GM19025 (cell line): ENCODE data around the gene MAVS.

Source experiments
- ATAC-seq: cut with Tn5 transposase; IDR thresholded peaks from one replicate; pipeline ENCODE4 v1.9.1; 2021; ENCODE audit warnings: mild to moderate bottlenecking, low read depth, moderate library complexity; ENCODE audit not compliant: unreplicated experiment

The MAVS gene

GRCh38 chr20:3846378-3846739 is 275 bp upstream of the MAVS start:
- no peak for ATAC-seq

DNA sequence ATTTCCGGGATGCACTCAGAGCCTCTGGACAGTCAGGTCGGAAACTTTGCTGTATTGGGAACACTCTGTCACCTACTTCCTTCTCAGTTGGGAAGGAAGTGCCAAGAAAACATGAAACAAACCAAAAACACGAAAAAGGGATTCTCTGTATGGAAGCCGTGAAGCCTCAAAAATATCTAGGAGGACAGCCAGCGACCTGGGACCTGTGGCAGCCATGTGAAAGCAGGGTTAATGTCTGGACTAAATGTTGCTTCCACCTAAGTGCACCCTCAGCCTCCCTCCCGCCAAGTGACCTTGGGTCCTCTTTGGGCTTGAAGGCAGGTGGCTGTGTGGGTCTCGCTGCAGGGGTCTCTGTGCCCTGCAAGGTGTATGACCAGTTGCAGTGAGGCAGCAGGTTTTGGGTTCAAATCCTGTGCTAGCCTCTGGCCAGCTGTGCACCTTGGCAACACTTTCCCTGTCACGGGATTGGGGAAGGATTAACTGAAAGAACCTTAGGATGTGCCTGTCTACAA is 851 bp downstream of the MAVS start:
- no peak for ATAC-seq

- no peak for ATAC-seq
These were observed 1.9 kb downstream of the MAVS start for GRCh38 chr20:3848565-3848964.

DNA sequence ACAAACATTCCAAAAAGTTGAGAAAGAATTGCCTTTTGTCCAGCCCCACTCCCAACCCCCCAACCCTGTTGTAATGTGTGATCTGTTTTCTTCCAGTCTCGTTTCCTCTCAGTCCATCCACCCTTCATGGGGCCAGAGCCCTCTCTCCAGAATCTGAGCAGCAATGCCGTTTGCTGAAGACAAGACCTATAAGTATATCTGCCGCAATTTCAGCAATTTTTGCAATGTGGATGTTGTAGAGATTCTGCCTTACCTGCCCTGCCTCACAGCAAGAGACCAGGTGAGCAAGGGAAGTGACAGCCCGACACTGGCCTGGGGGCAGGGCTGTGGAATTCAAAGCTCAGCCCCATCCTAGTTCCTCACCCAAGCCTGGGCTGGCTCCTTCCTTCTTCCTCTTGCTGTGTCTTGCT is 7.8 kb downstream of the MAVS start:
- no peak for ATAC-seq

DNA sequence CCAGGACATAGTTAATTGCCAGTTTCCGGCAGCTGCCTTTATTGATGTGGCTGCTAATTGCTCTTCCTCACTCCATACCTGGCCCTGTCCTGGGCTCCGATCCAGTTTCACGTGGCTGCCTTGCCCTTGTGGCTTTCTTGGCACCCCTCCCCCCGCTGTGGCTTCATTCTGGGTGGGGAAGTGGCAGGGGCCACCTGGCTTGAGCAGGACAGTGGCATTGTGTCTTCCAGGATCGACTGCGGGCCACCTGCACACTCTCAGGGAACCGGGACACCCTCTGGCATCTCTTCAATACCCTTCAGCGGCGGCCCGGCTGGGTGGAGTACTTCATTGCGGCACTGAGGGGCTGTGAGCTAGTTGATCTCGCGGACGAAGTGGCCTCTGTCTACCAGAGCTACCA is 10.8 kb downstream of the MAVS start:
- no peak for ATAC-seq

DNA sequence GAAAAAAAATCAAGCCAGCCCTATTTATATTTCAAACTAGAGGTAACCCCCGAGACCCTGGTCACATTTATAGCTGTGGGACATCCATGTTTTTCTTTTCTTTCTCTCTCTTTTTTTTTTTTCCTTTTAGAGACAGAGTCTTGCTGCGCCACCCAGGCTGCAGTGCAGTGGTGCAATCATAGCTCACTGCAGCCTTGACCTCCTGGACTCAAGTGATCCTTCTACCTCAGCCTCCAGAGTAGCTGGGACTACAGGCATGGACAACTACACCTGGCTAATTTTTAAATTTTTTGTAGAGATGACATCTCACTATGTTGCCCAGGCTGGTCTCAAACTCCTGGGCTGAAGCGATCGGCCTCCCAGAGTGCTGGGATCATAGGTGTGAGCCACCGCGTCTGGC is 12.1 kb downstream of the MAVS start:
- no peak for ATAC-seq

GRCh38 chr20:3861191-3861590 is 14.6 kb downstream of the MAVS start:
- no peak for ATAC-seq

GRCh38 chr20:3862333-3862732 is 15.7 kb downstream of the MAVS start:
- no peak for ATAC-seq

DNA sequence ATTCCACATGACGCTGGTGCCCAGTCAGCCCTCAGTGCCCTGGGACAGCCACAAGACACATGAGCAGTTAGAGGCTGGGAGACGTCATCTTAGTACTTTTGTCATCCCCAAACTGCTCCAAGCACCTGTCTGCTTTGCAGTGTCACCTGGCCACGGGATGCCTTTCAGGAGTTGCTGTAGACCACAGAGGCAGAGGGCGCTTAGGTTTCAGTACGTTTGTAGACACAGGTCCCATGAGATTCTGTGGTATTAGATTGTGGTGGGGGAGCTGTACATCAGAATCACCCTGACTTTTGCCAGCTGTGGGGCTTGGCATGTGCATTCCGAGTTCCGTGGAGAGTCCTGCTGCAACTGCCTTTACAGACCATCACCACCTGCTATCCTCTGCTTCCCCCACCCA is 16.7 kb downstream of the MAVS start:
- no peak for ATAC-seq

GRCh38 chr20:3864518-3864917 is 17.9 kb downstream of the MAVS start:
- ATAC-seq = no peak

DNA sequence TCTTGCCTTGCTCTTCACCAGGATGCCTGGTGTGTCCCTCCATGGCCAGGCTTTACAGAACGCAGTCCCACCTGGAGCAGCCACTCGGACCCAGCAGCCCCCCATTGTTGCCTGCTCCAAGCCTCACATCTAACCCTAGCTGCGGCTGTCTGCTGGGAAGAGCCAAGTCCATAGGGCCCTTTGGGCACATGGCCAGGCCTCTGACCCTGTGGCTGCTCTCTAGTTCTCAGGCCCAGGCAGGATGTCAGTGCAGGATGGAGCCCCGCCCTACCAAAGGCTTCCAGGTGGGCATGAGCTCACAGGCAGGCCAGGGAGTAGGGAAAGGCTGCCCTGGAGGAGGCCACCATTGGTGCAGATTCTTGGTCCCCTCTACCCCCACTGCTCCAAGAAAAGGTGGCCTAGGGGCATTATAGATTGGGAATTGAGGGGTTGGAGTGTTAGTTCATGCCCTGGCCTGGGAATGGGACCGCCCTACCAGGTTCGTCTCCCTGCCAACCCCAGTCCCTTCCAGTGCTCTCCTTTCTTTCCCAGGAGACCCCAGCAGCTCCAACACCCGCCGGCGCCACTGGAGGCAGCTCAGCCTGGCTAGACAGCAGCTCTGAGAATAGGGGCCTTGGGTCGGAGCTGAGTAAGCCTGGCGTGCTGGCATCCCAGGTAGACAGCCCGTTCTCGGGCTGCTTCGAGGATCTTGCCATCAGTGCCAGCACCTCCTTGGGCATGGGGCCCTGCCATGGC is 18.7 kb downstream of the MAVS start:
- no peak for ATAC-seq

DNA sequence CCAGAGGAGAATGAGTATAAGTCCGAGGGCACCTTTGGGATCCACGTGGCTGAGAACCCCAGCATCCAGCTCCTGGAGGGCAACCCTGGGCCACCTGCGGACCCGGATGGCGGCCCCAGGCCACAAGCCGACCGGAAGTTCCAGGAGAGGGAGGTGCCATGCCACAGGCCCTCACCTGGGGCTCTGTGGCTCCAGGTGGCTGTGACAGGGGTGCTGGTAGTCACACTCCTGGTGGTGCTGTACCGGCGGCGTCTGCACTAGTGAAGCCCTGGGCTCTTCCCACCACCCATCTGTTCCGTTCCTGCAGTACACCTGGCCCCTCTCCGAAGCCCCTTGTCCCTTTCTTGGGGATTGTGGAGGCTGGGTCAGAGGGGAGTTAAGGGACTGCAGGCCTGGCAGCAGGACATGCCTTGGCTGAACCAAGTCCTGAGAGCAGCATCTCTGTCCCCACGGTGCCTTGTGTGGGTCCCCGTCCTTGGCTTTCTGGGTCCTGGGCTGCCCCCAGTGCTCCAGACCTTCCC is 19.3 kb downstream of the MAVS start:
- ATAC-seq = no peak

DNA sequence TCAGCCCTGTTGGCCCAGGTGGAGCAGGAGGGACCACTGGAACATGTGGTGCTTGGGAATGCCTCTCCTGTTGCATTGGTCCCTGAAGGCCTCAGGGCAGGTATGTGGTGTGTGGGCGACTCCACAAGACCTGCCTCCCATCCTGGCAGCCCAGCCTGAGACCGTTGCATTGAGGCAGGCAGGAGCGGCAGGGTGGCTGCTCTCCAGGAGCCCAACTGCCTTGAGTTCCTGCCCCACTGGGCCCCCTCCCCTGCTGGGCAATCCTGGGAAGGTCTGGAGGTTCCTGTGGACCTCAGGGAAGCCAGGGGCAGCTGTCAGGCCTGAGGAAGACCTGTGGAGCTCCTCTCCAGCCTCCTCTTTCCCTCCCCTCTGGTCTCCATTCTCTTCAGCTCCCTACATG is 19.8 kb downstream of the MAVS start:
- no peak for ATAC-seq

DNA sequence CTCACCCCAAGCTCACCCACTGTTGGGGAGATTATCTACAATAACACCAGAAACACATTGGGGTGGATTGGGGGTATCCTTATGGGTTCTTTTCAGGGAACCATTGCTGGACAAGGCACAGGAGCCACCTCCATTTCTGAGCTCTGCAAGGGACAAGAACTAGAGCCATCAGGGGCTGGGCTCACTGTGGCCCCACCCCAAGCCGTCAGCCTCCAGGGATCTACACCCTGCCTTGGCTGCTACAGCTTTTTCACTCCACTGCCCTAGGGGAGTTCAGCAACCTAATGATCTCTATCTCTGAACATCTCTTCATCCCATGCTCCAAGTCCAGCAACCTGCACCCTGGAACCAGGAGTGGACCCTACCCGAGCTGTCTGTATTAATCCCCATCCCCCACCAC is 21.2 kb downstream of the MAVS start:
- ATAC-seq = no peak

DNA sequence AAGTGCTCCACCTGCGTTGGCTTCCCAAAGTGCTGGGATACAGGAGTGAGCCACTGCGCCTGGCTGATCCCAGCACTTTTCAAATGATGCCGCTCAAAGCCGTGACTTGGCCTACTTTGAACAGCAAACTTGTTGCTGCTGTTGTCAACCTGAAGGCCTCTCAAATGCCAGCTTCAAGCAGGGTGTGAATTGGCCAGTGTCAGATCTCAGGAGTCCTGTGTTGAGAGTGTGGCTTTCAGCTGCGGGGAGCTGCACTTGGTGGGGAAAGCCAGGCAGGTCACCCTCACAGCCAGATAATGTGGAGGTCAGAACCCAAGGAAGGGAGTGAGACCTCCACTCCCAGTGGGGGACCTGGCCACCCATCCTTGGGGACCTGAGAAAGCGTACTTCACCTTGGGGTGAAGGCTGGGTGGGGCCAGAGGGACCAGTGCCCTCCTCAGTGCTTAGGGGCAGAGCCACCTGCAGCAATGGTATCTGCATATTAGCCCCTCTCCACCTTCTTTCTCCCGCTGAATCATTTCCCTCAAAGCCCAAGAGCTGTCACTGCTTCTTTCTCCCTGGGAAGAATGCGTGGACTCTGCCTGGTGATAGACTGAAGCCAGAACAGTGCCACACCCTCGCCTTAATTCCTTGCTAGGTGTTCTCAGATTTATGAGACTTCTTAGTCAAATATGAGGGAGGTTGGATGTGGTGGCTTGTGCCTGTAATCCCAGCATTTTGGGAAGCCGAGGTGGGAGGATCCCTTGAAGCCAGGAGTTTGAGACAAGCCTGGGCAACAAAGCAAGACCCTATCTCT is 23.4 kb downstream of the MAVS start:
- ATAC-seq = no peak

- ATAC-seq = no peak
These were observed 25.1 kb downstream of the MAVS start for GRCh38 chr20:3871550-3872265.

DNA sequence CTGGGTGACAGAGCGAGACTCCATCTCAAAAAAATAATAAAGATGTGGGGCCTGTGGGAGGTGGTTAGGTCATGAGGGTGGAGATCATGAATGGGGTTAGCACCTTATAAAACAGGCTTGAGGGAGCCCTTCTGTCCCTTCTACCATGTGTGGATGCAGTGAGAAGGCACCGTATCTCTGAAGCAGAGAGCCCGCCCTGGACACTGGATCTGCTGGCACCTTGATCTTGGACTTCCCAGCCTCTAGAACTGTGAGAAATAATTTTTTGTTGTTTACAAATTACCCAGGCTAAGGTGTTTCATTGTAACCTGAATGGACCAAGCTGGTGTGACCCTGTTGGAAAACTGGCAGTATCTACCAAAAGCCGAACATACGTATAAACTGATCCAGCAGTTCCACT is 26.9 kb downstream of the MAVS start:
- no peak for ATAC-seq

GRCh38 chr20:3874194-3874844 is 27.7 kb downstream of the MAVS start:
- ATAC-seq = no peak

DNA sequence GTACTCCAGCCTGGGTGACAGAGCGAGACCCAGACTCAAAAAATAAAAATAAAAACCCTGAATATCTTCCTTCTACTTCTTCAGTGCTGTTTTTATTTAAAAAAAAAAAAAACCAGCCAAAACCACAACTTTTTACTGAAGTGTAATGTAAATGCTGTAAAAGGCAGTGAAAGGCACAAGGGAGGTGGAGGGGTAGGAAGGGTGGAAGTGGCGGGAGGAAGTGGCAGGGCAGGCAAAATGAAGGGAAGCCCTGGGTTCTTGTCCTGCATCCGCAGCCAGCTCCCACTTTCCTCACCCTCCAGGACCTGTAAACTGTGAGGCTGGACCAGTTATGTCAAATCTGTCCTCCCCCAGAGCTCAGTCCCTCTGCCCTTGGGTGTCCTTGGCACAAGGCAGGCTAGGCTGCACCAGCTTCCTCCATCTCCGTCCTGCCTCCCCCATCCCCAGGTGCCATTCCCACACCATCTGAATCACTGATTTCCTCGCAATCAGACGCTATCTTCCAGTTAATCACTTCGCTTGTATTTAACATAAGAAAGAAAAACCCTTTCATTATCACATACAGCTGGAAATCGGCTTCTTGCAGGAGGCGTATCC is 28.8 kb downstream of the MAVS start:
- ATAC-seq = no peak

DNA sequence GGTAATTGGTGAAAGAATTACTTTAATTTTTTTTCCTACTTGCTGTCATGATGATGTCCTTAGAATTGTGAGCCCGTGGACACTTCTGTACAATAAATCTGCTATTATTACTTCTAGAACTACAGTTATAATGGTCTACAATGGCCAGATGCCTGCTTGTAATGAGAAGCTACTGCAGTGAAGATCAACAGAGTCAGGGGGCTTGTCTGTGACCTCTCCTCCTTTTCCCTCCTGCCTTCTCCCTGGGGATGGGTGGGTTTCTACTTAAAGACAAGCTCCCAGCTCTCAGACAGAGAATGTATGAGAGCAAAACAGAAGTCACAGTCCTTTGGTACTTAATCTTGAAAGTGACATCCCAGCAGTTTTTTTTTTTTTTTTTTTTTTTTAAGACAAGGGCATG is 29.4 kb downstream of the MAVS start:
- no peak for ATAC-seq
